Measurements from ENCODE around the gene RXRA.

RXRA gene

GRCh38 chr9:134289241-134289875 lies 36.9 kb upstream of the RXRA start:
- WGBS (ENCODE audit: insufficient coverage) = 85% methylated on average over 9 of the region's 12 CpGs
- H3K27ac ChIP-seq (ENCODE audit: insufficient read depth in 1 of 2, low read depth in 1 of 2, low read length in 2 of 2, poor library complexity in 1 of 2, severe bottlenecking in 2 of 2) = no peak overlapping the region
- no peaks in the 10 kb centered on the region for H3K9me3 ChIP-seq (ENCODE audit: control extremely low read depth in 1 of 5, control insufficient read depth in 4 of 5, insufficient read depth in 2 of 5, low read depth in 1 of 5, low read length in 4 of 5)
- peaks cover 0 to 3% (median 0%) of the 10 kb centered on the region in 4 experiments for H3K36me3 ChIP-seq (ENCODE audit: control insufficient read depth in 4 of 4, insufficient read depth in 4 of 4, low read length in 3 of 4)
- H3K27me3 ChIP-seq (replicated peaks in 2 of 5; ENCODE audit: control insufficient read depth in 4 of 5, insufficient read depth in 5 of 5, low read length in 4 of 5) = no peaks in the 10 kb centered on the region
- H3K4me3 ChIP-seq (ENCODE audit: control insufficient read depth in 1 of 7, extremely low read depth in 1 of 7, insufficient read depth in 4 of 7, low read depth in 2 of 7, low read length in 6 of 7) = no peak overlapping the region
- ChIA-PET POLR2A (no interaction called here), CTCF (interaction anchor here (3.4 kb wide), 1 partner anchor 21 kb away, joined by 21 read pairs; no protein-coding TSS in a partner anchor)
- DNase-seq = no peak
- H3K4me1 ChIP-seq (ENCODE audit: control extremely low read depth in 1 of 4, control insufficient read depth in 4 of 4, insufficient read depth in 4 of 4, low read length in 3 of 4) = peaks cover 1 to 67% (median 49%) of the 10 kb centered on the region in 4 experiments

GRCh38 chr9:134290603-134291451 lies 35.4 kb upstream of the RXRA start:
- no peak overlapping the region for H3K4me3 ChIP-seq (ENCODE audit: control insufficient read depth in 1 of 7, extremely low read depth in 1 of 7, insufficient read depth in 4 of 7, low read depth in 2 of 7, low read length in 6 of 7)
- ChIA-PET CTCF (no interaction called here), POLR2A (no interaction called here)

GRCh38 chr9:134291452-134291881 lies 34.8 kb upstream of the RXRA start:
- ChIA-PET POLR2A (no interaction called here), CTCF (interaction anchor here (1.3 kb wide), 1 partner anchor 33 kb away, joined by 3 read pairs; no protein-coding TSS in a partner anchor)
- no peak overlapping the region for H3K27ac ChIP-seq (ENCODE audit: insufficient read depth in 1 of 2, low read depth in 1 of 2, low read length in 2 of 2, poor library complexity in 1 of 2, severe bottlenecking in 2 of 2)
- H3K4me3 ChIP-seq (ENCODE audit: control insufficient read depth in 1 of 7, extremely low read depth in 1 of 7, insufficient read depth in 4 of 7, low read depth in 2 of 7, low read length in 6 of 7) = no peak overlapping the region
- H3K36me3 ChIP-seq (ENCODE audit: control insufficient read depth in 4 of 4, insufficient read depth in 4 of 4, low read length in 3 of 4) = peaks cover 0 to 3% (median 0%) of the 10 kb centered on the region in 4 experiments
- no peaks in the 10 kb centered on the region for H3K27me3 ChIP-seq (replicated peaks in 2 of 5; ENCODE audit: control insufficient read depth in 4 of 5, insufficient read depth in 5 of 5, low read length in 4 of 5)
- peaks cover 0 to 58% (median 47%) of the 10 kb centered on the region in 4 experiments for H3K4me1 ChIP-seq (ENCODE audit: control extremely low read depth in 1 of 4, control insufficient read depth in 4 of 4, insufficient read depth in 4 of 4, low read length in 3 of 4)
- DNase-seq = no peak
- H3K9me3 ChIP-seq (ENCODE audit: control extremely low read depth in 1 of 5, control insufficient read depth in 4 of 5, insufficient read depth in 2 of 5, low read depth in 1 of 5, low read length in 4 of 5) = no peaks in the 10 kb centered on the region
- WGBS (ENCODE audit: insufficient coverage) = 83% methylated on average over 8 of the region's 11 CpGs

More at GRCh38 chr9:134290603-134291451, 35.4 kb upstream of the RXRA start:
- no peaks in the 10 kb centered on the region for H3K27me3 ChIP-seq (replicated peaks in 2 of 5; ENCODE audit: control insufficient read depth in 4 of 5, insufficient read depth in 5 of 5, low read length in 4 of 5)
- H3K36me3 ChIP-seq (ENCODE audit: control insufficient read depth in 4 of 4, insufficient read depth in 4 of 4, low read length in 3 of 4) = peaks cover 0 to 3% (median 0%) of the 10 kb centered on the region in 4 experiments
- 87% methylated on average over 8 of the region's 12 CpGs for WGBS (ENCODE audit: insufficient coverage)
- peaks cover 1 to 64% (median 49%) of the 10 kb centered on the region in 4 experiments for H3K4me1 ChIP-seq (ENCODE audit: control extremely low read depth in 1 of 4, control insufficient read depth in 4 of 4, insufficient read depth in 4 of 4, low read length in 3 of 4)
- no peak overlapping the region for H3K27ac ChIP-seq (ENCODE audit: insufficient read depth in 1 of 2, low read depth in 1 of 2, low read length in 2 of 2, poor library complexity in 1 of 2, severe bottlenecking in 2 of 2)
- H3K9me3 ChIP-seq (ENCODE audit: control extremely low read depth in 1 of 5, control insufficient read depth in 4 of 5, insufficient read depth in 2 of 5, low read depth in 1 of 5, low read length in 4 of 5) = no peaks in the 10 kb centered on the region
- no peak for DNase-seq

GRCh38 chr9:134291961-134292871 lies 34.0 kb upstream of the RXRA start:
- no peaks in the 10 kb centered on the region for H3K27me3 ChIP-seq (replicated peaks in 2 of 5; ENCODE audit: control insufficient read depth in 4 of 5, insufficient read depth in 5 of 5, low read length in 4 of 5)
- H3K27ac ChIP-seq (ENCODE audit: insufficient read depth in 1 of 2, low read depth in 1 of 2, low read length in 2 of 2, poor library complexity in 1 of 2, severe bottlenecking in 2 of 2) = no peak overlapping the region
- 92% methylated on average over 32 of the region's 35 CpGs for WGBS (ENCODE audit: insufficient coverage)
- H3K4me3 ChIP-seq (ENCODE audit: control insufficient read depth in 1 of 7, extremely low read depth in 1 of 7, insufficient read depth in 4 of 7, low read depth in 2 of 7, low read length in 6 of 7) = no peak overlapping the region
- peaks cover 0 to 3% (median 0%) of the 10 kb centered on the region in 4 experiments for H3K36me3 ChIP-seq (ENCODE audit: control insufficient read depth in 4 of 4, insufficient read depth in 4 of 4, low read length in 3 of 4)
- POLR2A ChIA-PET = no interaction called here
- no peak for DNase-seq
- CTCF ChIA-PET = interaction anchor here (0.6 to 1.4 kb wide), 3 partner anchors 8 to 32 kb away, joined by 3 read pairs; no protein-coding TSS in a partner anchor
- H3K9me3 ChIP-seq (ENCODE audit: control extremely low read depth in 1 of 5, control insufficient read depth in 4 of 5, insufficient read depth in 2 of 5, low read depth in 1 of 5, low read length in 4 of 5) = no peaks in the 10 kb centered on the region
- H3K4me1 ChIP-seq (ENCODE audit: control extremely low read depth in 1 of 4, control insufficient read depth in 4 of 4, insufficient read depth in 4 of 4, low read length in 3 of 4) = peaks cover 0 to 50% (median 39%) of the 10 kb centered on the region in 4 experiments

- peaks cover 0 to 3% (median 0%) of the 10 kb centered on the region in 4 experiments for H3K36me3 ChIP-seq (ENCODE audit: control insufficient read depth in 4 of 4, insufficient read depth in 4 of 4, low read length in 3 of 4)
- peaks cover 0 to 45% (median 33%) of the 10 kb centered on the region in 4 experiments for H3K4me1 ChIP-seq (ENCODE audit: control extremely low read depth in 1 of 4, control insufficient read depth in 4 of 4, insufficient read depth in 4 of 4, low read length in 3 of 4)
- 79% methylated on average over 13 of the region's 13 CpGs for WGBS (ENCODE audit: insufficient coverage)
- no peaks in the 10 kb centered on the region for H3K27me3 ChIP-seq (replicated peaks in 2 of 5; ENCODE audit: control insufficient read depth in 4 of 5, insufficient read depth in 5 of 5, low read length in 4 of 5)
- no peak for DNase-seq
- ChIA-PET CTCF (interaction anchor here (0.6 to 1.4 kb wide), 3 partner anchors 9 to 31 kb away, joined by 3 read pairs; no protein-coding TSS in a partner anchor), POLR2A (interaction anchor here (1.4 kb wide), 1 partner anchor 7 kb away, joined by 9 read pairs; no protein-coding TSS in a partner anchor)
- H3K9me3 ChIP-seq (ENCODE audit: control extremely low read depth in 1 of 5, control insufficient read depth in 4 of 5, insufficient read depth in 2 of 5, low read depth in 1 of 5, low read length in 4 of 5) = no peaks in the 10 kb centered on the region
- no peak overlapping the region for H3K27ac ChIP-seq (ENCODE audit: insufficient read depth in 1 of 2, low read depth in 1 of 2, low read length in 2 of 2, poor library complexity in 1 of 2, severe bottlenecking in 2 of 2)
- peak overlapping the region in 3 of 7 experiments; percentile 34 to 72 (median 48) for H3K4me3 ChIP-seq (ENCODE audit: control insufficient read depth in 1 of 7, extremely low read depth in 1 of 7, insufficient read depth in 4 of 7, low read depth in 2 of 7, low read length in 6 of 7)
Observed at GRCh38 chr9:134293031-134293521, 33.2 kb upstream of the RXRA start.

- Histone ChIP-seq H3K4me1 (ENCODE audit: control extremely low read depth in 1 of 4, control insufficient read depth in 4 of 4, insufficient read depth in 4 of 4, low read length in 3 of 4) (peaks cover 0 to 38% (median 27%) of the 10 kb centered on the region in 4 experiments), H3K27ac (ENCODE audit: insufficient read depth in 1 of 2, low read depth in 1 of 2, low read length in 2 of 2, poor library complexity in 1 of 2, severe bottlenecking in 2 of 2) (peak overlapping the region in 1 of 2 experiments; percentile 54), H3K9me3 (ENCODE audit: control extremely low read depth in 1 of 5, control insufficient read depth in 4 of 5, insufficient read depth in 2 of 5, low read depth in 1 of 5, low read length in 4 of 5) (no peaks in the 10 kb centered on the region), H3K36me3 (ENCODE audit: control insufficient read depth in 4 of 4, insufficient read depth in 4 of 4, low read length in 3 of 4) (peaks cover 0 to 3% (median 0%) of the 10 kb centered on the region in 4 experiments), H3K27me3 (replicated peaks in 2 of 5; ENCODE audit: control insufficient read depth in 4 of 5, insufficient read depth in 5 of 5, low read length in 4 of 5) (no peaks in the 10 kb centered on the region), H3K4me3 (ENCODE audit: control insufficient read depth in 1 of 7, extremely low read depth in 1 of 7, insufficient read depth in 4 of 7, low read depth in 2 of 7, low read length in 6 of 7) (peak overlapping the region in 4 of 7 experiments; percentile 35 to 72 (median 45))
- peak; percentile 56 to 91 (median 90) for DNase-seq
- under 1% methylated on average over 20 of the region's 24 CpGs for WGBS (ENCODE audit: insufficient coverage)
- POLR2A ChIA-PET = interaction anchor here (1.4 kb wide), 1 partner anchor 8 kb away, joined by 9 read pairs; no protein-coding TSS in a partner anchor
- CTCF ChIA-PET = interaction anchor here (1.1 to 2.1 kb wide), 5 partner anchors 13 to 34 kb away, joined by 3 to 7 read pairs (median 4); no protein-coding TSS in a partner anchor
Observed at GRCh38 chr9:134293611-134294152, 32.6 kb upstream of the RXRA start.

All from common myeloid progenitor, CD34-positive (primary cell).